HEK293 (cell line): Measurements from ENCODE around the gene RAPGEFL1.
A peak's percentile ranks its signal among the peaks of the same experiment; 100 is the strongest.

Source experiments
- CTCF ChIA-PET: fragments of 350-600 bp; formaldehyde crosslinking; extraction: SDS; loops from one replicate; lab custom pipeline; 2021; ENCODE audit warnings: antibody characterized with exemption; lab: Yijun Ruan, JAX
- POLR2A ChIA-PET: fragments of 300-600 bp; formaldehyde crosslinking; extraction: SDS; loops from one replicate; lab custom pipeline; 2020; ENCODE audit warnings: antibody characterized with exemption, inconsistent platforms; lab: Yijun Ruan, JAX
- H3K27ac ChIP-seq: fragments of 200-500 bp; sonication (Bioruptor generic); 2 replicates; pipeline ENCODE4 v1.5.1; 2014; ENCODE audit warnings: low read depth, low read length, control low read depth, inconsistent platforms; ENCODE audit errors: extremely low read depth
- H3K36me3 ChIP-seq, 2 experiments: fragments of 200-500 bp in 1 of 2; sonication (Bioruptor generic) in 1 of 2; 1 replicate in 1 of 2; 2 replicates in 1 of 2; pipeline ENCODE4 v1.5.1; 2014 to 2017; ENCODE audit warnings: inconsistent platforms in 2 of 2, low read length in 2 of 2; ENCODE audit not compliant: control insufficient read depth in 2 of 2, insufficient read depth in 1 of 2
- H3K4me1 ChIP-seq: fragments of 200-500 bp; sonication (Bioruptor generic); 2 replicates; pipeline ENCODE4 v1.5.1; 2014; ENCODE audit warnings: mild to moderate bottlenecking, low read length, inconsistent platforms; ENCODE audit not compliant: control insufficient read depth, insufficient read depth
- H3K4me3 ChIP-seq: 2 replicates; pipeline ENCODE4 v1.5.1; 2011; ENCODE audit warnings: low read depth, mild to moderate bottlenecking, control low read depth, low read length, moderate library complexity
- H3K9me3 ChIP-seq: fragments of 200-500 bp; sonication (Bioruptor generic); 2 replicates; pipeline ENCODE4 v1.5.1; 2014; ENCODE audit warnings: low read depth, low read length, inconsistent platforms; ENCODE audit not compliant: control insufficient read depth, insufficient read depth
- EGR2 ChIP-seq: fragments of 450-650 bp; formaldehyde crosslinking; IDR thresholded peaks from 2 replicates; pipeline ENCODE4 v1.5.1; 2016; ENCODE audit warnings: low read depth, missing biosample characterization, missing genetic modification characterization
- PRDM1 ChIP-seq: fragments of 450-650 bp; formaldehyde crosslinking; IDR thresholded peaks from 2 replicates; pipeline ENCODE4; 2016; ENCODE audit warnings: missing biosample characterization, missing genetic modification characterization
- SP2 ChIP-seq: fragments of 450-650 bp; formaldehyde crosslinking; IDR thresholded peaks from 2 replicates; pipeline ENCODE4 v1.5.1; 2016; ENCODE audit warnings: missing biosample characterization, missing genetic modification characterization
- ZNF175 ChIP-seq: fragments of 450-650 bp; formaldehyde crosslinking; IDR thresholded peaks from 2 replicates; pipeline ENCODE4 v1.5.1; 2016; ENCODE audit warnings: missing biosample characterization, missing genetic modification characterization
- ZNF391 ChIP-seq: fragments of 450-650 bp; formaldehyde crosslinking; IDR thresholded peaks from 2 replicates; pipeline ENCODE4 v1.5.1; 2016; ENCODE audit warnings: low read depth, missing biosample characterization, missing genetic modification characterization, borderline replicate concordance
- ZNF510 ChIP-seq: fragments of 450-650 bp; formaldehyde crosslinking; IDR thresholded peaks from 2 replicates; pipeline ENCODE4 v1.5.1; 2018; ENCODE audit warnings: mild to moderate bottlenecking, missing genetic modification characterization, missing biosample characterization; ENCODE audit not compliant: insufficient replicate concordance
- ZNF521 ChIP-seq: fragments of 450-650 bp; formaldehyde crosslinking; IDR thresholded peaks from 2 replicates; pipeline ENCODE4 v1.5.1; 2017; ENCODE audit warnings: missing biosample characterization, mild to moderate bottlenecking, missing genetic modification characterization
- ZNF548 ChIP-seq: fragments of 450-650 bp; formaldehyde crosslinking; IDR thresholded peaks from 2 replicates; pipeline ENCODE4 v1.5.1; 2016; ENCODE audit warnings: missing biosample characterization, missing genetic modification characterization
- ZNF747 ChIP-seq: fragments of 450-650 bp; formaldehyde crosslinking; IDR thresholded peaks from 2 replicates; pipeline ENCODE4 v1.5.1; 2016; ENCODE audit warnings: missing biosample characterization, missing genetic modification characterization
- ZNF777 ChIP-seq: fragments of 450-650 bp; formaldehyde crosslinking; IDR thresholded peaks from 2 replicates; pipeline ENCODE4 v1.5.1; 2017; ENCODE audit warnings: missing biosample characterization, missing genetic modification characterization, borderline replicate concordance
- ZSCAN16 ChIP-seq: fragments of 450-650 bp; formaldehyde crosslinking; IDR thresholded peaks from 2 replicates; pipeline ENCODE4 v1.5.1; 2016; ENCODE audit warnings: missing biosample characterization, missing genetic modification characterization
- TF ChIP-seq, protein P1 (sequence below): fragments of 450-650 bp; formaldehyde crosslinking; IDR thresholded peaks from 2 replicates; pipeline ENCODE4 v1.5.1; 2016; ENCODE audit warnings: missing biosample characterization, missing genetic modification characterization
- TF ChIP-seq, protein P2 (sequence below): fragments of 450-650 bp; formaldehyde crosslinking; IDR thresholded peaks from 2 replicates; pipeline ENCODE4 v1.5.1; 2016; ENCODE audit warnings: missing biosample characterization, missing genetic modification characterization
- TF ChIP-seq, protein P3 (sequence below): fragments of 450-650 bp; formaldehyde crosslinking; IDR thresholded peaks from 2 replicates; pipeline ENCODE4 v1.5.0; 2017; ENCODE audit warnings: missing biosample characterization, missing genetic modification characterization, borderline replicate concordance
- TF ChIP-seq, protein P4 (sequence below): fragments of 450-650 bp; formaldehyde crosslinking; IDR thresholded peaks from 2 replicates; pipeline ENCODE4 v1.5.1; 2017; ENCODE audit warnings: missing biosample characterization, missing genetic modification characterization

The RAPGEFL1 gene

DNA sequence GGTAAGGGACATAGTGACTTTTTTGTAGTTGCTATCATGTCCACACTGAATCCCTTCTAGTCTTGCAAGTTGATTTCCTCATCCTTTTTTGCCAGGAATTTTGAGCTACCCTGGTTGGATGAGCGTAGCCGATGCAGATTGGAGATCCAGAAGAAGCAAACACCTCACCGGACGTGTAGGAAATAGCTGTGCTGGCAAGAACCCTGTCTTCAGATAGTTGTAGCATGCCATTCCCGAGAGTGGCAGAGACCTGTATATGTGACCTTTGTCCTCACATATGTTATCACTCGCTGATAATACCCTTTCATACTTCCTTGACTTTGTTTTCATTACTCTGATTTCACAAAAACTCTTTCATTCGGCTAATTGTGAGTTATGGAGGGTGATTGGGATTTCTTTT is 43.1 kb upstream of the RAPGEFL1 start:
- ChIA-PET POLR2A (interaction anchor here (2.7 to 4.1 kb wide), 2 partner anchors 11 to 20 kb away, joined by 15 to 22 read pairs; no protein-coding TSS in a partner anchor), CTCF (interaction anchor here (0.8 to 4.1 kb wide), 4 partner anchors 10 to 34 kb away, joined by 3 to 26 read pairs (median 3); no protein-coding TSS in a partner anchor)
- H3K36me3 ChIP-seq, result peaks cover 86 to 91% of the 10 kb centered on the region in 2 experiments
- TF ChIP-seq ZNF391 (tag by site-specific recombination) (no peak), ZNF548 (no peak), EGR2 (tag by site-specific recombination) (no peak), ZNF521 (tag by site-specific recombination) (no peak), ZNF175 (tag by site-specific recombination) (no peak), SP2 (tag by site-specific recombination) (no peak), ZNF777 (tag by site-specific recombination) (no peak), ZSCAN16 (tag by site-specific recombination) (no peak), ZNF510 (tag by site-specific recombination) (no peak)
- TF ChIP-seq, protein P1, sequence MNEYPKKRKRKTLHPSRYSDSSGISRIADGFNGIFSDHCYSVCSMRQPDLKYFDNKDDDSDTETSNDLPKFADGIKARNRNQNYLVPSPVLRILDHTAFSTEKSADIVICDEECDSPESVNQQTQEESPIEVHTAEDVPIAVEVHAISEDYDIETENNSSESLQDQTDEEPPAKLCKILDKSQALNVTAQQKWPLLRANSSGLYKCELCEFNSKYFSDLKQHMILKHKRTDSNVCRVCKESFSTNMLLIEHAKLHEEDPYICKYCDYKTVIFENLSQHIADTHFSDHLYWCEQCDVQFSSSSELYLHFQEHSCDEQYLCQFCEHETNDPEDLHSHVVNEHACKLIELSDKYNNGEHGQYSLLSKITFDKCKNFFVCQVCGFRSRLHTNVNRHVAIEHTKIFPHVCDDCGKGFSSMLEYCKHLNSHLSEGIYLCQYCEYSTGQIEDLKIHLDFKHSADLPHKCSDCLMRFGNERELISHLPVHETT (tag by site-specific recombination), result no peak
- TF ChIP-seq, protein P2, sequence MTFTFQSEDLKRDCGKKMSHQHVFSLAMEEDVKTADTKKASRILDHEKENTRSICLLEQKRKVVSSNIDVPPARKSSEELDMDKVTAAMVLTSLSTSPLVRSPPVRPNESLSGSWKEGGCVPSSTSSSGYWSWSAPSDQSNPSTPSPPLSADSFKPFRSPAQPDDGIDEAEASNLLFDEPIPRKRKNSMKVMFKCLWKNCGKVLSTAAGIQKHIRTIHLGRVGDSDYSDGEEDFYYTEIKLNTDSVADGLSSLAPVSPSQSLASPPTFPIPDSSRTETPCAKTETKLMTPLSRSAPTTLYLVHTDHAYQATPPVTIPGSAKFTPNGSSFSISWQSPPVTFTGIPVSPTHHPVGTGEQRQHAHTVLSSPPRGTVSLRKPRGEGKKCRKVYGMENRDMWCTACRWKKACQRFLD, result no peak
- TF ChIP-seq, protein P3, sequence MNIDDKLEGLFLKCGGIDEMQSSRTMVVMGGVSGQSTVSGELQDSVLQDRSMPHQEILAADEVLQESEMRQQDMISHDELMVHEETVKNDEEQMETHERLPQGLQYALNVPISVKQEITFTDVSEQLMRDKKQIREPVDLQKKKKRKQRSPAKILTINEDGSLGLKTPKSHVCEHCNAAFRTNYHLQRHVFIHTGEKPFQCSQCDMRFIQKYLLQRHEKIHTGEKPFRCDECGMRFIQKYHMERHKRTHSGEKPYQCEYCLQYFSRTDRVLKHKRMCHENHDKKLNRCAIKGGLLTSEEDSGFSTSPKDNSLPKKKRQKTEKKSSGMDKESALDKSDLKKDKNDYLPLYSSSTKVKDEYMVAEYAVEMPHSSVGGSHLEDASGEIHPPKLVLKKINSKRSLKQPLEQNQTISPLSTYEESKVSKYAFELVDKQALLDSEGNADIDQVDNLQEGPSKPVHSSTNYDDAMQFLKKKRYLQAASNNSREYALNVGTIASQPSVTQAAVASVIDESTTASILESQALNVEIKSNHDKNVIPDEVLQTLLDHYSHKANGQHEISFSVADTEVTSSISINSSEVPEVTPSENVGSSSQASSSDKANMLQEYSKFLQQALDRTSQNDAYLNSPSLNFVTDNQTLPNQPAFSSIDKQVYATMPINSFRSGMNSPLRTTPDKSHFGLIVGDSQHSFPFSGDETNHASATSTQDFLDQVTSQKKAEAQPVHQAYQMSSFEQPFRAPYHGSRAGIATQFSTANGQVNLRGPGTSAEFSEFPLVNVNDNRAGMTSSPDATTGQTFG, result no peak
- TF ChIP-seq, protein P4, sequence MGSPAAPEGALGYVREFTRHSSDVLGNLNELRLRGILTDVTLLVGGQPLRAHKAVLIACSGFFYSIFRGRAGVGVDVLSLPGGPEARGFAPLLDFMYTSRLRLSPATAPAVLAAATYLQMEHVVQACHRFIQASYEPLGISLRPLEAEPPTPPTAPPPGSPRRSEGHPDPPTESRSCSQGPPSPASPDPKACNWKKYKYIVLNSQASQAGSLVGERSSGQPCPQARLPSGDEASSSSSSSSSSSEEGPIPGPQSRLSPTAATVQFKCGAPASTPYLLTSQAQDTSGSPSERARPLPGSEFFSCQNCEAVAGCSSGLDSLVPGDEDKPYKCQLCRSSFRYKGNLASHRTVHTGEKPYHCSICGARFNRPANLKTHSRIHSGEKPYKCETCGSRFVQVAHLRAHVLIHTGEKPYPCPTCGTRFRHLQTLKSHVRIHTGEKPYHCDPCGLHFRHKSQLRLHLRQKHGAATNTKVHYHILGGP (tag by site-specific recombination), result no peak
- H3K4me1 ChIP-seq, result peaks cover under 1% of the 10 kb centered on the region; the same call in 1 of the 2 replicates
- no peaks in the 10 kb centered on the region for H3K9me3 ChIP-seq
- no peak overlapping the region for H3K27ac ChIP-seq
- no peak overlapping the region for H3K4me3 ChIP-seq

DNA sequence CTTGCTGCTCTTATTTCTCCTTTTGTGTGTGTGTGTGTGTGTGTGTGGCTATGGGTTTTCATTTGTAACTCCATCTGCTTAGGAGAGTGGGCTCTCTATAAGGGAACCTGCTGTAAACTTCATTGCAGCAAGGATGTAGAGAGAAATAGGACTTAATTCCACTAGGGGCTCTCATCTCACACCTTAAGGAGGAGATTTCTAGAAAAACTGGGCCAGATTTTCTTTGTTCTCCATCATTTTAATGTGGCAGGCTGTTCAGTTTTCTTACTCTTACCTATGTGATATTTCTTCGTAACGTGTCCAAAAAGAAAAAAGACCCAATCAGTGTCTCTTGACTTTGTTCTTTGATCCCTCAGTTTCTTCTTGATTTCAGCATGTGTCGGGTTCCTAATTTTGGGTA is 41.5 kb upstream of the RAPGEFL1 start:
- no peak overlapping the region for H3K4me3 ChIP-seq
- no peaks in the 10 kb centered on the region for H3K9me3 ChIP-seq
- CTCF ChIA-PET, result interaction anchor here (1.0 to 4.1 kb wide), 2 partner anchors 23 to 56 kb away, joined by 3 to 26 read pairs; no protein-coding TSS in a partner anchor
- no peak overlapping the region for H3K27ac ChIP-seq
- H3K4me1 ChIP-seq, result peaks cover 3% of the 10 kb centered on the region; the same call in 1 of the 2 replicates
- TF ChIP-seq ZNF747 (tag by site-specific recombination) (no peak), PRDM1 (tag by site-specific recombination) (peak; percentile 33; the same call in 1 of the 2 replicates)
- TF ChIP-seq, all 188 proteins: peak for 1
- peaks cover 70 to 75% of the 10 kb centered on the region in 2 experiments for H3K36me3 ChIP-seq
- POLR2A ChIA-PET, result interaction anchor here (4.1 kb wide), 1 partner anchor 22 kb away, joined by 22 read pairs; no protein-coding TSS in a partner anchor
